Progenitor cell of endocrine pancreas (in vitro differentiated cells): ENCODE results near the gene RHBDF1. TPM values are rescaled to one million over a fixed set of nuclear protein-coding genes. Genes with fewer than 3 reads are reported as not detected.
"Not testable (repeated sequence)": the region's sequence is repeated elsewhere in the genome, so short reads cannot be mapped to it uniquely, and the experiment has no call there.

Experiments
- DNase-seq: peaks from one replicate; pipeline ENCODE4 v3.0.0; 2021; ENCODE audit warnings: low spot score; ENCODE audit not compliant: unreplicated experiment
- H3K27ac Mint-ChIP-seq: 2 replicates; pipeline ENCODE4 v1.8.0; 2021; ENCODE audit warnings: mild to moderate bottlenecking, moderate library complexity, mixed read lengths
- H3K27me3 Mint-ChIP-seq: 2 replicates; pipeline ENCODE4 v1.8.0; 2021; ENCODE audit warnings: mixed read lengths
- H3K36me3 Mint-ChIP-seq: 2 replicates; pipeline ENCODE4 v1.8.0; 2022; ENCODE audit warnings: mixed read lengths; ENCODE audit not compliant: insufficient read depth
- H3K4me1 Mint-ChIP-seq: 2 replicates; pipeline ENCODE4 v1.8.0; 2021; ENCODE audit warnings: low read depth, mixed read lengths
- H3K4me3 Mint-ChIP-seq: 2 replicates; pipeline ENCODE4 v1.8.0; 2021; ENCODE audit warnings: low read depth, mild to moderate bottlenecking, moderate library complexity, mixed read lengths
- H3K9me3 Mint-ChIP-seq: 2 replicates; pipeline ENCODE4 v1.8.0; 2021; ENCODE audit warnings: low read depth, mixed read lengths
- total RNA-seq: library from RNA; stranded (reverse); gene quantifications from 2 replicates; pipeline ENCODE4 v1.2.1, GENCODE V29; 2021
- TF ChIP-seq, protein P1 (sequence below): fragments of 200-600 bp; sonication (generic); IDR thresholded peaks from one replicate; pipeline ENCODE4 v1.5.0; 2021; ENCODE audit warnings: antibody characterized with exemption, mild to moderate bottlenecking; ENCODE audit not compliant: unreplicated experiment

RHBDF1 gene
- total RNA-seq, 1 donor from 2014 or later, result 51.3 TPM

DNA sequence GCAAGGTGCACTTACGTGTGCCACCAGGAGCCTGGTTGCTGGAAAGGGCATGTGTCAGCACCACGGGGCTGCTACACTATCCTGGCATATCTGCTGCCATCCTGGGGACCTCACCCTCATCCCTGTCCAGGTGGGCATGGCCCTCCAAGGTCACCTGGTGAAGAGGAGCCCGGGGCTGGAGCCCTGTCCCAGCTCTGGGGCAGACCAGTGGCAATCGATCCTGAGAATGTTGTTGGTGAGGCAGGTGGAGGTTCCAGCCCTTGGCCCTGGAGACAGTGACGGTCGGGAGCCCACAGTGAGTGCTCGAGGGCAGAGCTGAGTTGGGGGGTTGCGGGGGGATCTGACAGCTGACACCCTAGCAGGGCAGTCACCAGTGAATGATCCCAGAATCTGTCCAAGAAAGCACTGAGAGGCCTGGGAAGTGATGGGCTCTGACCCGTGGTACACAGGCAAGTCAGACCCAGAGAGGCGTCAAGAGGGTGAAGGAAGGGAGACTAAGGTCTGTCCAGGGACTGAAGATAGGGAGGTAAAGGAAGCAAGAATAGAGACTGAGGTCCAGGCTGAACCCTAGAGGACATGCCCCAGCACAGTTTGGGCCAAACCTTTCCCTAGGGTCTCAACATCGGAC lies 36.6 kb downstream of the RHBDF1 start:
- H3K9me3 Mint-ChIP-seq, result no peaks in the 10 kb centered on the region
- no peaks in the 10 kb centered on the region for H3K27me3 Mint-ChIP-seq
- no peak overlapping the region for H3K27ac Mint-ChIP-seq
- no peaks in the 10 kb centered on the region for H3K36me3 Mint-ChIP-seq
- H3K4me1 Mint-ChIP-seq, result no peaks in the 10 kb centered on the region
- no peak for DNase-seq
- TF ChIP-seq, protein P1, sequence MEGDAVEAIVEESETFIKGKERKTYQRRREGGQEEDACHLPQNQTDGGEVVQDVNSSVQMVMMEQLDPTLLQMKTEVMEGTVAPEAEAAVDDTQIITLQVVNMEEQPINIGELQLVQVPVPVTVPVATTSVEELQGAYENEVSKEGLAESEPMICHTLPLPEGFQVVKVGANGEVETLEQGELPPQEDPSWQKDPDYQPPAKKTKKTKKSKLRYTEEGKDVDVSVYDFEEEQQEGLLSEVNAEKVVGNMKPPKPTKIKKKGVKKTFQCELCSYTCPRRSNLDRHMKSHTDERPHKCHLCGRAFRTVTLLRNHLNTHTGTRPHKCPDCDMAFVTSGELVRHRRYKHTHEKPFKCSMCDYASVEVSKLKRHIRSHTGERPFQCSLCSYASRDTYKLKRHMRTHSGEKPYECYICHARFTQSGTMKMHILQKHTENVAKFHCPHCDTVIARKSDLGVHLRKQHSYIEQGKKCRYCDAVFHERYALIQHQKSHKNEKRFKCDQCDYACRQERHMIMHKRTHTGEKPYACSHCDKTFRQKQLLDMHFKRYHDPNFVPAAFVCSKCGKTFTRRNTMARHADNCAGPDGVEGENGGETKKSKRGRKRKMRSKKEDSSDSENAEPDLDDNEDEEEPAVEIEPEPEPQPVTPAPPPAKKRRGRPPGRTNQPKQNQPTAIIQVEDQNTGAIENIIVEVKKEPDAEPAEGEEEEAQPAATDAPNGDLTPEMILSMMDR, result no peak
- no peak overlapping the region for H3K4me3 Mint-ChIP-seq

DNA sequence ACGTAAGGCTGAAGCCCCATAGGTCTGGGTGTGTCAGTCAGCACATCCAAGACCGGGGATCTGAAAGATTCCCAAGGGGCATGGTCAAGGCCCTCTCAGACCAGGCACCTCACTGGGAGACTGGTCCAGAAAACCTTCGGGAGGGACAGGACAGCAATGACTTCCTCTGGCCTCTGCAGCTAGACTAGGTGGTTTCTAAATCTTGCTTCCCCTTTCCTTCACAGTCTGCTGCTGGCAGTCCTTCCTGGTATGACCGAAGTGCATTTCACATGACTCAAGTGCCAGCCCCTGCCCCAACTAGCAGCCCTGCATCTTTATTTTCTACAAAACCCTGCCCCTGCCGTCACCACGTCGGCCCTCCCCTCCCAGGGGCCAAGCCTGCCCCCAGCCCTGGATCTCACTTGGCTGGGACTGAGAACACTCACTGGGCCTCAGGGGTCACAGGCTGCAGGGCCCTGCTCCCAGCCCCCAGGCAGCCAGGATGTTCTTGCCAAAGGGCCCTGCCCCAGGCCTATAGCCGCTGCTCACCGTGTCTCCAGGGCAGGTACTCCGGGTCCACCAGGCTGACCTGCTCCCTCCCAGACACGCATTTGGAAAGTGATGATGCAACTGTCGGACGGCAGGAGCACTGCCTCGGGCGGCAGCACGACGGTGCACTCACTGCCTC lies 37.3 kb downstream of the RHBDF1 start:
- TF ChIP-seq, protein P1, result no peak
- Mint-ChIP-seq H3K36me3 (no peaks in the 10 kb centered on the region), H3K27me3 (no peaks in the 10 kb centered on the region), H3K27ac (no peak overlapping the region), H3K4me3 (no peak overlapping the region), H3K9me3 (no peaks in the 10 kb centered on the region), H3K4me1 (no peaks in the 10 kb centered on the region)
- no peak for DNase-seq

DNA sequence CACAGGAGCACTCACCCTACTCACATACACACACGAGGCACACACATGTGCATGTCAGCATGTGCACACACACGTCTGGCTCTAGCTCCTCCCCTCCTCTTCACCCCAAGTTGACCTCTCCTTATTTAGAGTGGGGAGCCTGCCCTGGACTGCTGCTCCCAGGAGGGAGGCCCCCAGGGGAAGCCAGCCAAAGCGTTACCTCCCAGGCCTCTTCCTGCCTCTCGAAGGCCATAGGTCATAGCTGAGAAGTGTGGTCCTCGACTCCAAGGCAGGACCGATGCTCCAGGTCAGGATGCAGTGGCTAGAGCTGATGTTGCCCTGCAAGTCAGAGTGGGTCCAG lies 37.8 kb downstream of the RHBDF1 start:
- TF ChIP-seq, protein P1, result no peak
- Mint-ChIP-seq H3K36me3 (no peaks in the 10 kb centered on the region), H3K27ac (no peak overlapping the region), H3K9me3 (no peaks in the 10 kb centered on the region), H3K4me3 (no peak overlapping the region), H3K4me1 (no peaks in the 10 kb centered on the region), H3K27me3 (no peaks in the 10 kb centered on the region)
- DNase-seq, result no peak

DNA sequence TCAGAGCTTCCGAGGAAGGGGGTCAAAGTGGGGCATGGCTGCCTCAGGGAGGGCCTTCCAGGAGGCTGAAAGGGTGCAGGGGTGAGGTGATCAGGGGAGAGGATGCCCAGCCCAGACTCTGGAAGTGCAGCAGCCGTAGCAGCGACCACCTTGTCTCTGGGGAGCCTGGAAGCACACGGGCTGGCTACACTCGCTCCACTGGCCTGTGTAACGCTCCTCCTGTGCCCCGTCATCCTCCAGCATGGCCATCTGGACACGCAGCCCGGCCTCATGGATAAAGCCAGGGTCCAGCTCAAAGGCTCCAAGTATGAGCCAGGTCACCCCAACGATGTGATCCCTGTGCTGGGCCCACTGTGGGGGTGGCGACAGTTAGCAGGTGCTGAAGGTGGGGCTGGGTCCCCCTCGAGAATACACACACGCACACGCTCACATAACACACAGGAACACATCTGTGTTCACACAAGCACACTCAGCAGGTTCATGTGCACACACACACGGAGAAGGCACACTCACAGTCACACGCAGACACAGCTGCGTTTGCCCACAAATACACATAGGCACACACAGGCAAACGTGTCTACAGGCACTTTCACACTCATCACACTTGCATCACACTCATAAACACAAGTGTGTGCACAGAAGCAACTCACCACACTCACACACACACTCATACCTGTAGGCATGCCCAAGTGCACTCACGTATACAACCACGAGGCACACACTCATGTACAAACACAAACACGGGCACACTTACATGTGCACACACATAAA lies 38.4 kb downstream of the RHBDF1 start:
- H3K27ac Mint-ChIP-seq, result no peak overlapping the region
- TF ChIP-seq, protein P1, result no peak
- no peak for DNase-seq
- no peaks in the 10 kb centered on the region for H3K9me3 Mint-ChIP-seq
- no peaks in the 10 kb centered on the region for H3K4me1 Mint-ChIP-seq
- no peaks in the 10 kb centered on the region for H3K27me3 Mint-ChIP-seq
- no peak overlapping the region for H3K4me3 Mint-ChIP-seq
- H3K36me3 Mint-ChIP-seq, result no peaks in the 10 kb centered on the region

DNA sequence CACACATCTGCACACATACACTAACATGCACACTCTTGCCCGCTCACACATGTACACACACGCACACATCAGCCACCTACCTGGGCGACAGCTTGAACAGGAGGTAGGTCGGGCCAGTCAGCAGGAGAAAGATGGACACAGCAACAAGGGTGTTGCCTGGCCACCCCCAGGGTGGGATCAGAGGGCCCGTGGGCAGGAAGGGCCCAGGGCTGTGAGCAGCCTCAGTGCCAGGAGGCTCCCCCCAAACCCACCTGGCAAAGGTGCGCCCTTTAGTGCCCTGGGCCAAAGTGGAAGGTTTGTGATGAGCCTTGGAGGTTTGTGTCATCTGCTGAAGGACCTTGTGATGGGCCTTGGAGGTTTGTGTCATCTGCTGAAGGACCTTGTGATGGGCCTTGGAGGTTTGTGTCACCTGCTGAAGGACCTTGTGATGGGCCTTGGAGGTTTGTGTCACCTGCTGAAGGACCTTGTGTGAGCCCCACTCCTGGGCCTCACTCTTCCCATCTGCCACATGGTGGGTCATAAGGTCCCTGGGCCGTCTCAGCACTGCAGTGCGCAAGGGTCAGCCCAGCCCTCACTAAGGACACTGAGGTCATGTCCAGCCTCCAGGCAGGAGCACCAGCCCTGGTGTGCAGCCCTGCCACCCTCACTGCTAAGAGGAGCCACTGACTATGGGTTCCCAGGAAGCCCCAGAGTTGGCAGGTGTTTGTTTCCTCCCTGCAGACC lies 39.1 kb downstream of the RHBDF1 start:
- not testable (repeated sequence) for DNase-seq, H3K9me3 Mint-ChIP-seq, H3K4me3 Mint-ChIP-seq, H3K4me1 Mint-ChIP-seq, H3K27ac Mint-ChIP-seq, H3K27me3 Mint-ChIP-seq, H3K36me3 Mint-ChIP-seq

DNA sequence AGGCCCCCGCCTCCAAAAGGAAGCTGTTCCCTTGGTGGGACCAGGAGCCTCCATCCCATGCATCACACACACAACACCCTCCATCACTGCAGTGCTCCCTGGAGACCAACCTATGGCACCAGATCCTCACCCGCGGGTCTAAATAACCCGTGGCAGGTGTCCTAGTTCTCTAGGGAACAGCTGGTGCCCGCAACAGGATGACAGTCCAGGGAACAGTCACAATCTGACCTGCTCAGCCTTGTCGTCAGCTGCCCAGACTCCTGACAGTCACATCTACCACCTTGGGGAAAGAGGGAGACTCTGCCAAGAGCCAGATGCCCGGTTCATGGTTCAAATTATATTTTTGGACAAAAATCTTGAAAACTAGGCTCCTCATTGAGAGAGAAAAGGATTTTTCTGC lies 41.8 kb downstream of the RHBDF1 start:
- H3K4me1 Mint-ChIP-seq, H3K9me3 Mint-ChIP-seq, H3K27me3 Mint-ChIP-seq, DNase-seq, H3K4me3 Mint-ChIP-seq, H3K27ac Mint-ChIP-seq, H3K36me3 Mint-ChIP-seq: not testable (repeated sequence)

DNA sequence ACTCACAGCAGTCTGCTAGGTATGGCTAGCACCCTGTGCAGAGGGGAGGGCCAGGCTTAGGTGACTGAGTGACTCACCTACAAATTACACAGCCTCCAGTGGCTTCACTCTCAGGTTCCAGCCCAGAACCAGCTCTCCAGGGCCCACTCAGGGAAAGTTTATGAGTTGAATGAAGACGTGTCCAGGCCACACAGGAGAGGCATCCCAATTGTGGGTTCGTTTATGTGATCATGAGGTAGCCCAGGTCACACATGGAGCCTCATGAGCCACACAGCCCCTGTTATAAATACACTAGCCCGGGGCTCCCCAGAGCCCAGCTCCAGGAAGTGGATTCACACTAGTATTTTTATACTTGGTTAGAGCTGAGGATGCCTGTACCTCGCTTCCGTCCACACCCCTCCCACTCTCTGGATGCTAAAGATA lies 46.5 kb downstream of the RHBDF1 start:
- not testable (repeated sequence) for H3K27ac Mint-ChIP-seq, DNase-seq, H3K9me3 Mint-ChIP-seq, H3K27me3 Mint-ChIP-seq, H3K36me3 Mint-ChIP-seq, H3K4me3 Mint-ChIP-seq, H3K4me1 Mint-ChIP-seq

DNA sequence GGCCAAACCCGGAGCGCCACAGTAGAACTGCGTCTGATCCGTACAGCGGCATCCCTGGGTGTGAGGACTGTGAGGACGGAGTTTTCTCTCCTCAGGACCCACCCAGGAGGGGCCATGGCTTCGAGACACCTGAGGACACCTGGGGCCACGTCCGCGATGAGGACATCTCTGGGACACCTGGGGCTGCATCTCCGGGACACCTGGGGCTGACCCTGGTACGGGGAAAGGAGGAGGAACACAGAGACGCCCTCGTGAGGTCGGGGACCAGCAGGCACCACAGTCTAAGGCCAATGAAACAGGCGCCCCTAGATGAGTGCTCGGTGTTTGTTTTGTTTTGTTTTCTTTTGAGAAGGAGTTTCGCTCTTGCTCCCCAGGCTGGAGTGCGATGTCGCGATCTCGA lies 48.3 kb downstream of the RHBDF1 start:
- not testable (repeated sequence) for H3K4me1 Mint-ChIP-seq, H3K4me3 Mint-ChIP-seq, H3K27me3 Mint-ChIP-seq, H3K9me3 Mint-ChIP-seq, H3K27ac Mint-ChIP-seq, H3K36me3 Mint-ChIP-seq, DNase-seq
